Stimulated activated CD8-positive, alpha-beta memory T cell treated with anti-CD3 and anti-CD28 coated beads, Interleukin-15, amount 100 ng/mL, for 1 hour (primary cell): Measurements from ENCODE around the gene SPTBN1.

Experiments used
- DNase-seq: peaks from one replicate; pipeline ENCODE4 v3.0.0-alpha.2; 2020; ENCODE audit warnings: low read depth

Gene SPTBN1

GRCh38 chr2:54574107-54574859 is 118.2 kb downstream of the SPTBN1 start:
- peak; percentile 41 for DNase-seq

- no peak for DNase-seq
Observed at GRCh38 chr2:54574860-54575247, 118.7 kb downstream of the SPTBN1 start.

- no peak for DNase-seq
Observed at GRCh38 chr2:54575379-54575888, 119.3 kb downstream of the SPTBN1 start.

- no peak for DNase-seq
Observed at GRCh38 chr2:54577035-54577434, 120.9 kb downstream of the SPTBN1 start.

- DNase-seq = no peak
Observed at GRCh38 chr2:54577944-54578647, 122.0 kb downstream of the SPTBN1 start.

GRCh38 chr2:54578648-54579045 is 122.5 kb downstream of the SPTBN1 start:
- no peak for DNase-seq

- no peak for DNase-seq
Observed at GRCh38 chr2:54579061-54579681, 123.0 kb downstream of the SPTBN1 start.

- no peak for DNase-seq
Observed at GRCh38 chr2:54579682-54580620, 123.8 kb downstream of the SPTBN1 start.

- no peak for DNase-seq
Observed at GRCh38 chr2:54581326-54582039, 125.4 kb downstream of the SPTBN1 start.

GRCh38 chr2:54582987-54583386 is 126.9 kb downstream of the SPTBN1 start:
- no peak for DNase-seq

GRCh38 chr2:54584598-54584997 is 128.5 kb downstream of the SPTBN1 start:
- no peak for DNase-seq

- no peak for DNase-seq
Observed at GRCh38 chr2:54585136-54585733, 129.1 kb downstream of the SPTBN1 start.

GRCh38 chr2:54586062-54586461 is 129.9 kb downstream of the SPTBN1 start:
- DNase-seq = no peak

GRCh38 chr2:54586494-54586893 is 130.4 kb downstream of the SPTBN1 start:
- DNase-seq = no peak

GRCh38 chr2:54587171-54588016 is 131.3 kb downstream of the SPTBN1 start:
- DNase-seq = no peak

GRCh38 chr2:54588244-54588899 is 132.2 kb downstream of the SPTBN1 start:
- DNase-seq = no peak

- no peak for DNase-seq
Observed at GRCh38 chr2:54589038-54589339, 132.9 kb downstream of the SPTBN1 start.

GRCh38 chr2:54589340-54590215 is 133.5 kb downstream of the SPTBN1 start:
- no peak for DNase-seq
